HG03159 (cell line): ENCODE measurements around the gene GATA5.
"Not testable (repeated sequence)": the region's sequence is repeated elsewhere in the genome, so short reads cannot be mapped to it uniquely, and the experiment has no call there.

Experiments
- ATAC-seq: cut with Tn5 transposase; IDR thresholded peaks from one replicate; pipeline ENCODE4 v1.9.1; 2021; ENCODE audit warnings: mild to moderate bottlenecking, moderate library complexity; ENCODE audit not compliant: unreplicated experiment

The GATA5 gene

GRCh38 chr20:62505337-62506045 is 29.7 kb upstream of the GATA5 start:
- ATAC-seq, result no peak

GRCh38 chr20:62504323-62504722 is 28.5 kb upstream of the GATA5 start:
- ATAC-seq, result no peak

DNA sequence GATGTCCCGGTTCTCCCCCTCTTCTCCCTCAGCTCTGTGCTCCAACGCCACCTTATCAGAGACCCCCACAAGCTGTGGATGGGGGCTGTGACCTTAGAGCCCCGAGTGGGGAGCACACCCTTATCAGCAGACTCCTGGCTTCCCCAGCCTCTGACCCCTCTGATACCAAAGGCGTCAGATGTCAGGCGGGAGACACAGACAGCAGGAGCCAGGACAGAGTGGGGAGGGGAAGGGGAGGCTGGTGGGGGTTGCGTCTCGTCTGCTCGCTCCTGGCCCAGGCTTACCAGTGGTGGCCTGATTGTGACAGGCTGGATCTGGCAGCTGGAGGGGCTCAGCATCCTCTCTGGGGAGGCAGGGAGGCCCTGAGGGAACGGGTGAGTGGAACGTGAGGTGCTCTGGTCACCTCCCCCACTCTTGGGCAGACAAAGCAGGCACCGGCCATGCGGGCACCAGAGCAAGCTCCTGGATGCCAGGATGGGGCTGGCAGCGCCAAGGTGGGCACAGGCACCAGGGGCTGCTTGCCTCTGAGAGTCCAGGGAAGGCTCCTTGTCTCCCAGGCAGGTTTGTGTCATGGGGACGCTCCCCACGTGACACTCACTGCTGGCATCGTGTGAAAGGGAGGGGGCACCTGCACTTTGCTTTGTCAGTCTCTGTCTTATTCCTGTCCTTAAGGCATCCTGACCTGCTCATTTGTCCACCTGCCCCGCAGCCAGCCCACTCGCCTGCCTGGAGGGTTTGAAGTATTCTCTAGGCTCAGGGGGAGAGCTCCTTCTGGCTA is 27.8 kb upstream of the GATA5 start:
- no peak for ATAC-seq

GRCh38 chr20:62502496-62503095 is 26.8 kb upstream of the GATA5 start:
- ATAC-seq, result no peak

- peak; percentile 61 for ATAC-seq
These were observed 26.2 kb upstream of the GATA5 start for GRCh38 chr20:62501801-62502495.

GRCh38 chr20:62500237-62500864 is 24.6 kb upstream of the GATA5 start:
- ATAC-seq, result no peak

GRCh38 chr20:62499758-62500236 is 24.0 kb upstream of the GATA5 start:
- ATAC-seq, result no peak

DNA sequence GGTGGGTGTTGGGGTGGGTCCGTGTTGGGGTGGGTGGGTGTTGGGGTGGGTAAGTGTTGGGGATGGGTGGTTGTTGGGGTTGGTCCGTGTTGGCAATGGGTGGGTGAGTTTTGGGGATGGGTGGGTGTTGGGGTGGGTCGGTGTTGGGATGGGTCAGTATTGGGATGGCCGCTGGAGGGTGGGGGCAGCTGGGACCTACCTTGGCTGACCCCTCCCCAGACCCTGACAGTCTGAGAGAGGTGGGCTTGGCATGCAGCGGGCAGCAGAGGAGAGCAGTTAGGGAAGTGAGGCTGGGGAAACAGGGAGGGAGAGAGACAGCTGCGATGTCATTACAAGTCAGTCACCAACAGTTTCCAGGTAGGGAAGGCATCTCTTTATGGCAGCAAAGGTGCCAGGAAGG is 23.1 kb upstream of the GATA5 start:
- ATAC-seq, result no peak

DNA sequence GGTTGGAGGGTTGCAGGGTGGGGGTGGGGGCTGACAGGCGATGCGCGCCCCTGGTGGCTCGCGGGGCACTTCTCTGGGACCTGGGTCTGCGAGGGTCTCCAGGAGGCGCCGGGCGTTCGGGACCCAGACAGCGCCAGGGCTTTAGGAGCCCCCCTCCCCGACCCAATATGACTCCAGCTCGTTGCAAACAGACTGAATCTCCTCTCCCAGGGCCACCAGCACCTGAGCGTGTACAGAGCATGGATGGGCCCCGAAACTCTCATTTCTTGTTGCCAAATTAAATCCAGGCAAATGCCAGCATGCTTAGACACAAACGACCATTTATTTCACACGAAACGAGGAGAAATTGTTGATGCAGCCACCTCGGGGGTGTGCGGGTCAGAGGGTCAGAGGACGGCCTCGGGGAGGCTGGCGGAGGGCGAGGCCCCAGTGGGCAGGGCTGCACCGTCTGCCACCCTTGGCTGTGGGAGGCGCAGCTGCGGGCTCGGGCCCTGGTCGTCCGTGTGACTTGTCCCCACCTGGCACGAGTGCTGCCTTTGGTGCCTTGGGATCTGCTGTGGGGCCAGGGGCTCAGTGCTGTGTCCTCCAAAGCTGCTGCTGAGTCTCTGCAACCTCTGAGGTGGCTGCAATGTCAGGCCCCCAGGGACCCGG is 20.9 kb upstream of the GATA5 start:
- no peak for ATAC-seq

- ATAC-seq, result no peak
These were observed 20.2 kb upstream of the GATA5 start for GRCh38 chr20:62495749-62496567.

GRCh38 chr20:62494980-62495748 is 19.4 kb upstream of the GATA5 start:
- no peak for ATAC-seq

- ATAC-seq, result no peak
These were observed 18.7 kb upstream of the GATA5 start for GRCh38 chr20:62494537-62494936.

DNA sequence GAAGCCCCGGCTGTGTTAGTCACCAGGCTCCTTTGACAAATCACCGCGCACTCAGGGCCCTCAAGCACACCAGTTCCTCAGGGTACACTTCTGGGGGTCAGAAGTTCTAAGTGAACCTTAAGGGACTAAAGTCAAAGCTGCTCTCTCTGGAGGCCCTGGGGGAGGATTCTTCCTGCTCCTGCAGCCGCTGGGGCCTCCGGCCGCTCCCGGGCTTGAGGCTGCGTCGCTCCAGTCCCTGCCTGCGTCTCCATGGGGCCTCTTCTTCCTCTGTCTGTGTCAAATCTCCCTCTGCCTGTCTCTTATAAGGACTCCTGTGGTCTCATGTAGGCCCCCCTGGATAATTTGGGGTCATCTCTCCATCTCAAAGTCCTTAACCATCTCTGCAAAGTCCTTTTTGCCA is 18.1 kb upstream of the GATA5 start:
- no peak for ATAC-seq

- no peak for ATAC-seq
These were observed 17.6 kb upstream of the GATA5 start for GRCh38 chr20:62493253-62493885.

DNA sequence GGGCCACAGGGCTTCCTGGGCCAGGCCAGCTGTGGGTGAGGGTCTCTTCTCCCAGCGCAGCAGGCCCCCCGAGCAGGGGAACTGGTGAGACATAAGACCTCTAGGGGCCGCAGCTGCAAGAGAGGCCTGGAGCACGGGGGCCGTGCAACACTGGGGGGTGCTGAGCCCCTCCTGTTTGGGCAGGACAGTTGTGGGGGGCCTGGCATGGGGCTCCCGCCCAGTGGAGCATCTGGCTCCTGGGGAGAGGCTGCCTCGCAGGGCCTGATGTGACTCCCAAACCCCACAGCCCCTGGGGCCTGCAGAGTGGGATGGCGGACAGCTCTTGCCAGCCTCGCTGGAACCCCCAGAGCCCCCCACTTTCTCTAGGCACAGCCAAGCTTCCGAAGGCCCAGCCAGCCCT is 16.9 kb upstream of the GATA5 start:
- no peak for ATAC-seq

DNA sequence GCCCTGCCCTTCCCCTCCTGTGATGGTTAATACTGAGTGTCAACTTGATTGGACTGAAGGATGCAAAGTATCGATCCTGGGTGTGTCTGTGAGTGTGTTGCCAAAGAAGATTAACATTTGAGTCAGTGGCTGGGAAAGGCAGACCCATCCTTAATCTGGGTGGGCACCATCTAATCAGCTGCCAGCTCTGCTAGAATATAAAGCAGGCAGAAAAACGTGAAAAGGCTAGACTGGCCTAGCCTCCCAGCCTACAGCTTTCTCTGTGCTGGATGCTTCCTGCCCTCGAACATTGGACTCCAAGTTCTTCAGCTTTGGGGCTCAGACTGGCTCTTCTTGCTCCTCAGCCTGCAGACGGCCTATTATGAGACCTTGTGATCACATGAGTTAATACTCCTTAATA is 15.0 kb upstream of the GATA5 start:
- ATAC-seq, result not testable (repeated sequence)

GRCh38 chr20:62489932-62490263 is 14.1 kb upstream of the GATA5 start:
- no peak for ATAC-seq

GRCh38 chr20:62489186-62489931 is 13.6 kb upstream of the GATA5 start:
- no peak for ATAC-seq
